HepG2 (cell line): ENCODE data around the gene ABCC10. TPM values are rescaled to one million over a fixed set of nuclear protein-coding genes. Genes with fewer than 3 reads are reported as not detected.
"Not testable (repeated sequence)": the region's sequence is repeated elsewhere in the genome, so short reads cannot be mapped to it uniquely, and the experiment has no call there.

Experiments used
- ATAC-seq: fragments of 200-7000 bp; cut with Tn5 transposase; 3 replicates; pipeline ENCODE4 v1.9.1; 2020; ENCODE audit warnings: mild to moderate bottlenecking, moderate library complexity
- BruUV-seq: library from RNA; stranded (reverse); fragments of 400-500 nt; replicated peaks from 2 replicates; lab custom pipeline; 2021; lab: Mats Ljungman, UMichigan
- CTCF ChIA-PET: fragments of 300-600 bp; formaldehyde crosslinking; extraction: SDS; loops from one replicate; lab custom pipeline; 2021; ENCODE audit warnings: low total read pairs, inconsistent platforms, low intra/inter-chr PET ratio; lab: Yijun Ruan, JAX
- POLR2A ChIA-PET: fragments of 350-600 bp; sonication (Branson Sonifier 250); formaldehyde crosslinking; loops from one replicate; lab custom pipeline; 2020; ENCODE audit warnings: antibody characterized with exemption, inconsistent platforms; lab: Yijun Ruan, JAX
- DNase-seq: peaks from one replicate; pipeline ENCODE4 v3.0.0-alpha.2; 2015; ENCODE audit warnings: low spot score
- FAIRE-seq: peaks from 3 replicates; lab custom pipeline; 2011; peaks lifted over from hg19 to GRCh38; lab: Jason Lieb, UNC
- H2AFZ ChIP-seq: one replicate; pipeline ENCODE4 v1.6.1; 2011; ENCODE audit warnings: low read length, inconsistent platforms
- H3K27ac ChIP-seq: fragments of 300-600 bp; 3 replicates; pipeline ENCODE4 v1.8.0; 2011; ENCODE audit warnings: mixed run types, mild to moderate bottlenecking, mixed read lengths, low read length, inconsistent platforms; ENCODE audit not compliant: insufficient read depth; ENCODE audit errors: extremely low read length
- H3K27me3 ChIP-seq, 2 experiments: fragments of 200-600 bp in 1 of 2; 2 replicates in 1 of 2; 3 replicates in 1 of 2; pipeline versions ENCODE4 v1.6.0 to v1.8.0; 2011; ENCODE audit warnings: low read length in 2 of 2, mild to moderate bottlenecking in 2 of 2, moderate library complexity in 2 of 2, inconsistent platforms in 1 of 2; ENCODE audit not compliant: insufficient read depth in 2 of 2, control insufficient read depth in 1 of 2
- H3K36me3 ChIP-seq, 2 experiments: fragments of 200-600 bp in 1 of 2; replicated peaks in 1 of 2; 2 replicates in 1 of 2; 3 replicates in 1 of 2; pipeline versions ENCODE4 v1.5.1 to v1.8.0; 2011; ENCODE audit warnings: low read length in 2 of 2, inconsistent platforms in 1 of 2; ENCODE audit not compliant: insufficient read depth in 2 of 2, control insufficient read depth in 1 of 2
- H3K4me1 ChIP-seq: 2 replicates; pipeline ENCODE4 v1.5.1; 2012; ENCODE audit warnings: low read length, inconsistent platforms; ENCODE audit not compliant: insufficient read depth
- H3K4me2 ChIP-seq: 2 replicates; pipeline ENCODE4 v1.6.0; 2011; ENCODE audit warnings: low read depth, low read length, inconsistent platforms
- H3K4me3 ChIP-seq, 3 experiments: fragments of 200-600 bp in 1 of 3; sonication (generic), shearing (Covaris generic) in 1 of 3; replicated peaks in 1 of 3; 2 replicates each; pipeline ENCODE4 v1.5.1; 2011 to 2016; ENCODE audit warnings: low read length in 3 of 3, inconsistent platforms in 2 of 3, low read depth in 2 of 3, mild to moderate bottlenecking in 2 of 3, control low read depth in 1 of 3, mixed read lengths in 1 of 3; ENCODE audit not compliant: insufficient read depth in 1 of 3
- H3K79me2 ChIP-seq: one replicate; pipeline ENCODE4 v1.6.1; 2011; ENCODE audit warnings: low read length, inconsistent platforms; ENCODE audit not compliant: insufficient read depth
- H3K9ac ChIP-seq: 2 replicates; pipeline ENCODE4 v1.6.0; 2011; ENCODE audit warnings: mild to moderate bottlenecking, low read depth, low read length, inconsistent platforms; ENCODE audit not compliant: insufficient read depth
- H3K9me3 ChIP-seq: 2 replicates; pipeline ENCODE4 v1.5.1; 2012; ENCODE audit warnings: mild to moderate bottlenecking, low read length
- H4K20me1 ChIP-seq: 2 replicates; pipeline ENCODE4 v1.6.0; 2011; ENCODE audit warnings: inconsistent platforms, mild to moderate bottlenecking, low read length, moderate library complexity; ENCODE audit not compliant: insufficient read depth
- CBX2 ChIP-seq, 2 experiments: fragments of 200-600 bp in 1 of 2; sonication (generic); formaldehyde crosslinking in 1 of 2; IDR thresholded peaks; 2 replicates each; pipeline versions ENCODE4 v1.7.0 to v1.8.1; 2018 to 2022; ENCODE audit warnings: low read depth in 2 of 2, low read length in 1 of 2, mild to moderate bottlenecking in 1 of 2, missing genetic modification reagents in 1 of 2
- TBX2 ChIP-seq: sonication (generic); formaldehyde crosslinking; IDR thresholded peaks from 2 replicates; pipeline ENCODE4 v1.5.0; 2020; ENCODE audit warnings: missing genetic modification reagents, mild to moderate bottlenecking, borderline replicate concordance
- ZBTB38 ChIP-seq: sonication (generic); formaldehyde crosslinking; IDR thresholded peaks from 2 replicates; pipeline ENCODE4 v1.5.1; 2020; ENCODE audit warnings: mild to moderate bottlenecking, missing genetic modification reagents
- ZNF121 ChIP-seq: sonication (generic); formaldehyde crosslinking; IDR thresholded peaks from 2 replicates; pipeline ENCODE4 v1.5.0; 2020; ENCODE audit warnings: mild to moderate bottlenecking, missing genetic modification reagents
- ZNF713 ChIP-seq: sonication (generic); formaldehyde crosslinking; IDR thresholded peaks from 2 replicates; pipeline ENCODE4 v1.4.0; 2020; ENCODE audit warnings: mild to moderate bottlenecking, missing genetic modification reagents
- WGBS: methylation state at CpG from one replicate; pipeline ENCODE4 v1.1.6; 2017; ENCODE audit warnings: low lambda C conversion rate; 5-methylcytosine and 5-hydroxymethylcytosine counted together
- in situ Hi-C: cut with HindIII; loops from 2 replicates; pipeline ENCODE4 v1.10.0; 2017; ENCODE audit warnings: low pct_unique_long_range_greater_than_20kb; ENCODE audit not compliant: extremely low pct_ligation_motif_present
- intact Hi-C: fragments of 100-400 bp; cut with micrococcal nuclease; formaldehyde crosslinking; loops from one replicate; pipeline ENCODE4 v1.10.0; 2022; ENCODE audit not compliant: unreplicated experiment
- polyA plus RNA-seq, 8 experiments: library from polyadenylated mRNA; depleted of rRNA in 3 of 8; stranded (reverse) in 7 of 8; unstranded in 1 of 8; fragments of >200 nt; fragmentation: Illumina TruSeq in 4 of 8; extraction: Trizol in 4 of 8; gene quantifications; 2 replicates each; pipeline versions ENCODE4 v1.2.1 to v1.2.3, GENCODE V29; 2011 to 2016; ENCODE audit warnings: low read depth in 4 of 8, missing spikeins in 1 of 8, mixed read lengths in 1 of 8; ENCODE audit not compliant: insufficient read depth in 1 of 8
- total RNA-seq, 5 experiments: library from RNA; depleted of rRNA; stranded (reverse); fragments of >200 nt; fragmentation: Illumina TruSeq; extraction: Trizol; gene quantifications; 2 replicates each; pipeline ENCODE4 v1.2.3, GENCODE V29; 2016; ENCODE audit warnings: low read depth in 1 of 5

The ABCC10 gene
- total and polyA plus RNA-seq, 2 of the 13 experiments (the other 11 are each of a cell fraction or from before 2014, with no cell fraction given), result 16.0 to 24.3 TPM

- DNase-seq (no peak), ATAC-seq (no peak), FAIRE-seq (no peak)
- H3K9ac ChIP-seq, result no peak overlapping the region
- CTCF ChIA-PET, result interaction anchor here (3.5 kb wide), 1 partner anchor 43 kb away, joined by 53 read pairs; the partner anchor contains the start of gene DLK2
- H3K27me3 ChIP-seq, result no peaks in the 10 kb centered on the region
- H2AFZ ChIP-seq, result no peak overlapping the region
- no TSS peak for BruUV-seq
- no peaks in the 10 kb centered on the region for H4K20me1 ChIP-seq
- POLR2A ChIA-PET, result no interaction called here
- peaks cover 21% of the 10 kb centered on the region for H3K79me2 ChIP-seq
- peaks cover 34 to 49% of the 10 kb centered on the region in 2 experiments for H3K36me3 ChIP-seq
- intact Hi-C loops (loop anchor here (5.0 to 10.0 kb wide), 2 partner anchors 63 to 130 kb away; partner anchors contain the start of gene ZNF318), in situ Hi-C loops (loop anchor here (5.0 kb wide), 1 partner anchor 235 kb away; no protein-coding TSS in a partner anchor)
- 97% methylated on average over 12 of the region's 12 CpGs for WGBS
- no peak overlapping the region for H3K4me3 ChIP-seq
- no peaks in the 10 kb centered on the region for H3K9me3 ChIP-seq
- H3K27ac ChIP-seq, result no peak overlapping the region
- no peak overlapping the region for H3K4me2 ChIP-seq
- peaks cover 22% of the 10 kb centered on the region for H3K4me1 ChIP-seq
- TF ChIP-seq ZNF713 (no peak), CBX2 (IDR thresholded peaks at IDR 0.05; ENCODE audit: low read depth, low read length) (no peak), CBX2 (CRISPR knock-in tag; IDR thresholded peaks at IDR 0.05; ENCODE audit: low read depth) (no peak), ZBTB38 (CRISPR knock-in tag) (0 out of 2 replicates have a peak, but pooled peaks have one; percentile 33), TBX2 (CRISPR knock-in tag) (0 out of 2 replicates have a peak, but pooled peaks have one; percentile 13)
Observed at GRCh38 chr6:43497689-43498088, 70.3 kb downstream of the ABCC10 start.

DNA sequence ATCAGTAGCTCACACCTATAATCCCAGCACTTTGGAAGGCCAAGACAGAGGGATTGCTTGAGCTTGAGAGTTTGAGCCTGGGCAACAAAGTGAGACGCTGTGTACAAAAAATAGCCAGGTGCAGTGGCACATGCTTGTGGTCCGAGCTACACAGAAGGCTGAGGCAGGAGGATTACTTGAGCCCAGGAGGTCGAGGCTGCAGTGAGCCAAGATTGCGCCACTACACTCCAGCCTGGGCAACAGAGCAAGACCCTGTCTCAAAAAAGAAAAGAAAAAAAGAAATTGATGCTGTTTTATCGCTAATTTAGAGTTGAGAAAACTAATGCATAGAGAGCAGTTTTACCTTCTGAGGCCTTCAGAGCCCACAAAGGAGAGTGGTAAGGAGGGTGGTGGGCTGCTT, 71.0 kb downstream of the ABCC10 start:
- TF ChIP-seq ZNF121 (CRISPR knock-in tag), result peak; percentile 77
- DNase-seq, H3K9me3 ChIP-seq, BruUV-seq, ATAC-seq, H3K9ac ChIP-seq, CTCF ChIA-PET, H4K20me1 ChIP-seq, H3K4me3 ChIP-seq, H2AFZ ChIP-seq, H3K4me2 ChIP-seq, H3K27me3 ChIP-seq, FAIRE-seq: not testable (repeated sequence)
- Histone ChIP-seq H3K79me2 (peaks cover 15% of the 10 kb centered on the region), H3K36me3 (peaks cover 39 to 55% of the 10 kb centered on the region in 2 experiments), H3K4me1 (peaks cover 22% of the 10 kb centered on the region), H3K27ac (peak overlapping the region; percentile 60)
- intact Hi-C loops, result loop anchor here (5.0 to 10.0 kb wide), 2 partner anchors 63 to 131 kb away; partner anchors contain the start of gene ZNF318
- in situ Hi-C loops, result loop anchor here (5.0 kb wide), 1 partner anchor 236 kb away; no protein-coding TSS in a partner anchor
- WGBS, result 93% methylated on average over 5 of the region's 5 CpGs
- POLR2A ChIA-PET, result interaction anchor here (1.2 to 1.6 kb wide), 2 partner anchors 12 to 42 kb away, joined by 3 to 5 read pairs; partner anchors contain the start of gene LRRC73
